Measurements from ENCODE around the gene NFU1. TPM values are rescaled to one million over a fixed set of nuclear protein-coding genes. Genes with fewer than 3 reads are reported as not detected.

The NFU1 gene
- polyA plus RNA-seq (ENCODE audit: low read depth in 6 of 6): 100 to 1,000 TPM; 107 to 152 (median 127) TPM

DNA sequence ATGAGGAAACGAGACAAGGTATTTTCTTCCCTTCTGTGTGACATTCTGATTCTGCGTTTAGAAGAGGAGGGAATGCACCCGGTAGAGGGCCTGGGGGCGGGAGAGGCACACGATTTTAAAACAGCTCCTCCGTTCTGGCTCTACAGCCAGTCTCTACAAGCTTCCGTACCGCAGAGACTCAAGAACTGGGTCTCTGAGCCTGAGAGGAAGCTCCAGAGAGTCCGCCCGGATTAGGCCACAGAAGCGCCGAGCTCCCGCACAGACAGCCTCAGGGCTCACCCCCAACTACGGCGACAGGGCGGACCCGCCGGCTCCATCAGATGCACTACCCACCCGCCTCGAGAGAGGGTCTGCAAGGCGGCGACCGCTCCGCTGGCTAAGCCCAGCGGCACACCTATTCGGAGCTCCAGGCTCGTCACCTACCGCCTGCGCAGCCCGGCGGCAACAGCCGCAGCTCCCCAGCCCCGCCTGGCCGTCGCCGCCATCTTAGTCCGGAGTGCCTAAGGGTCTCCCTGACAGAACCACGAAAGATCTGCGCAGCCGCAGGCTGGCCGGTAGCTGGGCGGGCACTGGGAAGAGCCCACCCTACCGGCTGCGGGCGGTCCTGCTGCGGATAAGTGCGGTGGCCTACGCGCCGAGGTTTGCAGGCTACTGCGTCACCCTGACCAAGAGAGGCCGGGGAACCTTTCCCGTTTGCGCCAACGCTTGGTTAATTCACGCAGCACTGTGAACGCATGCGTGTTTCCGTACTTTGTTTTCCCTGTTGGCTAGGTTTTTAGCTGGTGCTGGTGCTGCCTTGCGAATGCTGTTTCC is at the start of gene NFU1:
Gene NFU1, minus strand, starts transcription at position 498 of the 813 bp plus-strand sequence. Its CDS starts 13 bp downstream, at position 485.
- H3K9me3 Mint-ChIP-seq: peaks cover 0 to 10% (median 3%) of the 10 kb centered on the region in 7 donors
- no peaks in the 10 kb centered on the region for H3K36me3 Mint-ChIP-seq
- DNase-seq: peak; percentile 93
- peaks cover 26 to 50% (median 34%) of the 10 kb centered on the region in 3 donors for H3K4me1 Mint-ChIP-seq
- peak within 1 kb of the TSS; percentile 89 to 100 (median 98) for H3K4me3 Mint-ChIP-seq
- no peaks in the 10 kb centered on the region for H3K27me3 Mint-ChIP-seq
- ATAC-seq (ENCODE audit: low read depth in 2 of 2): peak; percentile 83 to 85
- H3K27ac Mint-ChIP-seq: peak within 1 kb of the TSS; percentile 96 to 99 (median 99)

DNA sequence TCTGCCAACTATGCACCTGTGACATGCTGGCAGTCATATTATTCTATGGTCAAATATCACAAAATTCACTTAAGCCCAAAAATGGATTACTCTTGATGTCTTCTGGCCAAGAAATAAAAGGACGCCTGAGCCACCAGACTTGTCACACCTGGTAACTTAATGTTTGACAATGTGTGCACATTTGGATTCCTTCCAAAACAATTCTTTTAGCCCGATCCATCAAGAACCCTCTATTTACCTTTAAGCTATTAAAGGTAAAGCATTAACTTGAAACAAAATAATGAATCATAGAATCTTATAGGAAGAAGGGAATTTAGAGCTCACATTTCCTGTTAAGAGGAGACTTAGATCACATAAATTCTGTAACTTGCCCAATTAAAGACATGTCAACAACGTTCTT is 46.5 kb upstream of the NFU1 start:
- peak overlapping the region in 1 of 6 donors; percentile 30 for H3K27ac Mint-ChIP-seq
- H3K4me1 Mint-ChIP-seq: peaks cover 4 to 6% (median 5%) of the 10 kb centered on the region in 3 donors
- H3K4me3 Mint-ChIP-seq: no peak overlapping the region
- DNase-seq (no peak), ATAC-seq (ENCODE audit: low read depth in 2 of 2) (no peak)
- H3K27me3 Mint-ChIP-seq: no peaks in the 10 kb centered on the region
- peaks cover 0 to 6% (median 0%) of the 10 kb centered on the region in 7 donors for H3K9me3 Mint-ChIP-seq
- no peaks in the 10 kb centered on the region for H3K36me3 Mint-ChIP-seq

DNA sequence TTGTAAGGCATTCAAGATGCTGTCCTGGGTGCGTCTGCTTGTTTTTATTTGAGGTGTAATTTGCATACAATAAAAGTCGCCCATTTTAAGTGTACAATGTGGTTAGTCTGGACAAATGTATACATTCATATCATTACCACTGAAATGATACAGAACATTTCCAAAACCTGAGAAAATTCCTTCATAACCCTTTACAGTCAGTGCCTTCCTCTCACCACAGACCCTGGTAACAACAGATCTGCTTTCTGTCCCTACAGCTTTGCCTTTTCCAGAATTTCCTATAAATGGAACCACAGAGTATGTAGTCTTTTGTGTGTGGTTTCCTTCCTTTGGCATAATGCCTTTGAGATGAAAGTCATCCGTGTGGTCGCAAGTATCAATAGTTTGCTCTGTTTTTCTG is 45.8 kb upstream of the NFU1 start:
- Mint-ChIP-seq H3K36me3 (no peaks in the 10 kb centered on the region), H3K4me1 (peaks cover 4 to 6% (median 5%) of the 10 kb centered on the region in 3 donors), H3K9me3 (peaks cover 0 to 6% (median 0%) of the 10 kb centered on the region in 7 donors), H3K27me3 (no peaks in the 10 kb centered on the region), H3K27ac (peak overlapping the region in 1 of 6 donors; percentile 30), H3K4me3 (no peak overlapping the region)
- no peak for DNase-seq
- no peak for ATAC-seq (ENCODE audit: low read depth in 2 of 2)

DNA sequence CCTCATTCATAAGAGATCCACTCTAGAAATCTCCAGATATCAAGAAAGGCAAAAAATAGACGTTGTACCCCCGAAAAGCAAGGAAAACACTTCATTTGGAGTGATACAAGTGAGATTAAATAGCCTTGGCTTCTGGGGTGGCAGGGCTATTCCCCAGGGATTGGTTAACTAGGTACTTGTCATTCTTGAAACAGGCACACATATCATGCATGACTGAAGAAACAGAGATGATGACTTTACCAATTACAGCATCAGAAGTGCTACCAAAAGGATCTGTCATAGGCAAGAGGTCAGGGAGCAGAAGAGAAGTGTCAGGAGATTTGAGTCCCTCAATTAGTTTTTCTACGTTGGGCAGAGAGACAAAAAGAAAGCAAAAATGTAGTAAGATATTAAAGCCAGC is 45.2 kb upstream of the NFU1 start:
- peaks cover 0 to 6% (median 0%) of the 10 kb centered on the region in 7 donors for H3K9me3 Mint-ChIP-seq
- DNase-seq (no peak), ATAC-seq (ENCODE audit: low read depth in 2 of 2) (peak in 1 of 2 donors; percentile 30)
- H3K4me1 Mint-ChIP-seq: peaks cover 5 to 11% (median 9%) of the 10 kb centered on the region in 3 donors
- no peak overlapping the region for H3K4me3 Mint-ChIP-seq
- H3K27me3 Mint-ChIP-seq: no peaks in the 10 kb centered on the region
- H3K36me3 Mint-ChIP-seq: no peaks in the 10 kb centered on the region
- peak overlapping the region in 2 of 6 donors; percentile 2 to 7 for H3K27ac Mint-ChIP-seq

DNA sequence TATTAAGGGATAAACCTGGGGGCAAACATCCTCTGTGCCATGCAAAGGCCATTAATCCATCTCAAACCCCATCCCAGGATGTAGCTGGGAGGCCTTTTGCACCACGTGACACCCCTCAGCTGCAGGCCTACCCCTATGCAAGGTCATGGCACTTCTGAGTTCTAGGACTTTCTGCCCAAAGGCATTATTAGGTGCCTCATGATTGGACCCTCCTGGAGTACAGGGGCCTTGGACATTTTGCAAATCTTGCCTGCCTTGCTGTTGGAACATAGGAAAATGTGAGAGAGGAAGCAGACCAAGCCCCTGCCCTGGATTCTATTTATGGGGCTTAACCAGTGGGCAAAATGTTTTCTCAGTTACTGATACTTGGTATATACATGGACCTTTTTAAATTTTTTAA is 44.2 kb upstream of the NFU1 start:
- peaks cover 9 to 12% (median 9%) of the 10 kb centered on the region in 3 donors for H3K4me1 Mint-ChIP-seq
- ATAC-seq (ENCODE audit: low read depth in 2 of 2): no peak
- DNase-seq: no peak
- no peak overlapping the region for H3K4me3 Mint-ChIP-seq
- peaks cover 0 to 6% (median 0%) of the 10 kb centered on the region in 7 donors for H3K9me3 Mint-ChIP-seq
- no peak overlapping the region for H3K27ac Mint-ChIP-seq
- H3K27me3 Mint-ChIP-seq: no peaks in the 10 kb centered on the region
- no peaks in the 10 kb centered on the region for H3K36me3 Mint-ChIP-seq

DNA sequence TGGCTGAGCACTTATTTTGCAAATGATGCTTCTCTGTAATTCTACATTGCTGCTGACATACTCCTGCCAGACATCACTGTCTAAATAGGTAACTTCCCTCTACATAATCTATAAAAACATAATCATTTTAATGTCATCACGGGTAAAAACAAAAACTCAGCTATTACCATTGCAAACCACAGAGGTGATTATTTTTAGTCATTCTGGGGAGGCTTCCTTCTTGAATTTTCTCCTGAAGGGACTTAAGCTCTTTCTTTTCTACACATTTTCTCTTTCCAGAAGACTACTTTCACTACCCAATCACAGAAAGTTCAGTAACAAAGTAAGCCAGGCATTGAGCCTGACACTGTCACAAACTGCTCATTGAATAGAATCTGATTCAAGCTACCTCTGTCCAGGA is 40.4 kb upstream of the NFU1 start:
- H3K36me3 Mint-ChIP-seq: no peaks in the 10 kb centered on the region
- ATAC-seq (ENCODE audit: low read depth in 2 of 2) (no peak), DNase-seq (no peak)
- peaks cover 11 to 16% (median 16%) of the 10 kb centered on the region in 3 donors for H3K4me1 Mint-ChIP-seq
- no peaks in the 10 kb centered on the region for H3K27me3 Mint-ChIP-seq
- H3K9me3 Mint-ChIP-seq: no peaks in the 10 kb centered on the region
- H3K4me3 Mint-ChIP-seq: no peak overlapping the region
- H3K27ac Mint-ChIP-seq: no peak overlapping the region

DNA sequence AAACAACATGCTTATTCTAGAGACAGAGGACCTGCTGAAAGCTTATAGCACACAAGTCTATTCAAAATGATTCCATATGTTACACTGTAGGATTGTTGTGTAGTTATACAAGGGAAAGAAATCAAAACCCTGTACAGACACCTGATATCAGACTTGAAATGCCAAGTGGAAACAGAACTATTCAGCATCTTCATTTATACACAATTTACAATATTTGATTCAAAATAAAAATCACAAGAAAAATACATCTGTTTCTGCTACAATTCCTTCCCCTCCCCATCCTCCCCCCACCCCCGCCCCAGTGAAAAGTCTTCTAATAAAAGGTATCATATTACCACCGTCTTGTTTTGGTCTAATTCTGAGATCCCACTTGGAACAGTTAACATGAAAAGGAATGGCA is 37.5 kb upstream of the NFU1 start:
- no peaks in the 10 kb centered on the region for H3K27me3 Mint-ChIP-seq
- no peak overlapping the region for H3K4me3 Mint-ChIP-seq
- no peak for DNase-seq
- peaks cover 8 to 12% (median 11%) of the 10 kb centered on the region in 3 donors for H3K4me1 Mint-ChIP-seq
- H3K27ac Mint-ChIP-seq: no peak overlapping the region
- no peaks in the 10 kb centered on the region for H3K9me3 Mint-ChIP-seq
- ATAC-seq (ENCODE audit: low read depth in 2 of 2): no peak
- H3K36me3 Mint-ChIP-seq: no peaks in the 10 kb centered on the region

DNA sequence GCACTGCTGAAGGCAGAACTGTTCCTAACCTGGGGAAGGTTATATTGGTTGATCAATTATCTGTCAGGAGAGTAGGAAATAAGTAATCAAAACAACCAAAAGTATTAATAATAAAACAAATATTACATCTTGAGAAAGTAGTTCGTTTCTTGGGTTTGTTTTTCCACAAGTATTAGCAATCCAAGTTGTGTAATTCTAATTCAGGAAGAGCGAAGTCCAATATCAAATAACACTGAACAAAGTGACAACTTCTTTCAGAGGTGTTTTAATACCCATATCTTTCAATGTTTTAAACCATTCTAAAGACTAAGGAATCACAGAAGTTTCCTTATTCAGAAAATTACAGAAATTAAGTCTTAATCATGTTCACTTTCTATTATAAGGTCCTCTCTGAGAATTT is 34.6 kb upstream of the NFU1 start:
- Mint-ChIP-seq H3K9me3 (no peaks in the 10 kb centered on the region), H3K27ac (peak overlapping the region in 1 of 6 donors; percentile 16), H3K27me3 (no peaks in the 10 kb centered on the region), H3K36me3 (no peaks in the 10 kb centered on the region), H3K4me1 (peaks cover 3 to 8% (median 5%) of the 10 kb centered on the region in 3 donors), H3K4me3 (no peak overlapping the region)
- ATAC-seq (ENCODE audit: low read depth in 2 of 2) (no peak), DNase-seq (no peak)

DNA sequence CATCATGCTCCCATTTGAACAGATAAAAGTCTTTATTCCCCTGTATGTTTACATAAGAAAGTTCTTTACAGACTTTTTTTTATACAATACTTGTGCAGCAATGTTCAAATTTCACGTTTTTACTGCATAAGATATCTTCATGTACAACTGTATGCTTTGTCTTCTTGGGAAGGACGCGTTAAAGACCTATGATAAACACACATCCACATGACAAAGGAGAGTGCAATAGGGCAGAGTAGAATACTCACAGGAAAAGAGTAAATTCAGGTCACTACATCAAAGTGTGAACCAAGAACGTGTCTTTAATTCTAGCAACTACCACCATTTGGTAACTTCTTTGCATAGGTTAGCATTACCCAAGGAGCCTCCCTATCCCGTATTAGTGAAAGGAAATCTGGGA is 33.7 kb upstream of the NFU1 start:
- Mint-ChIP-seq H3K4me1 (peaks cover 3 to 7% (median 4%) of the 10 kb centered on the region in 3 donors), H3K9me3 (no peaks in the 10 kb centered on the region), H3K27ac (no peak overlapping the region), H3K27me3 (no peaks in the 10 kb centered on the region), H3K36me3 (no peaks in the 10 kb centered on the region), H3K4me3 (no peak overlapping the region)
- no peak for ATAC-seq (ENCODE audit: low read depth in 2 of 2)
- DNase-seq: no peak

DNA sequence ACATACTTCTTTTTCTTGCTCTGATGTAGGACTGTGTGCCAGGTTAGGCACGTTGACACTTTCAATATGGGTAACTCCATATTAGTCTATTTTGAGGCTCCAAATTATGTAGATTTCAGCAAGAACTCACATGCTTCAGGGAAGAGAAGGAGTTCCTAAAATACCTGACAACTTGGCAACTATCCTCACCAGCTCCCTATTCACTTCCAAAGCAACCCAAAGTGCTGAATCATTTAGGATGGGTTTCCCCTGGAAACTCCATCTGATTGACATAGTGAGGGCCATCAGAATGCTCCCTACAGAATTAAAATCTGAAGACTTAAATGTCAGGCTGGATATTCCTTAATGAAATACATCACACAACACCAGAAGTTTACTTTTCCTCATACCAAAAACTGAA is 32.5 kb upstream of the NFU1 start:
- ATAC-seq (ENCODE audit: low read depth in 2 of 2): no peak
- H3K27ac Mint-ChIP-seq: no peak overlapping the region
- no peak for DNase-seq
- no peaks in the 10 kb centered on the region for H3K4me1 Mint-ChIP-seq
- H3K9me3 Mint-ChIP-seq: no peaks in the 10 kb centered on the region
- H3K4me3 Mint-ChIP-seq: no peak overlapping the region
- no peaks in the 10 kb centered on the region for H3K36me3 Mint-ChIP-seq
- H3K27me3 Mint-ChIP-seq: no peaks in the 10 kb centered on the region

DNA sequence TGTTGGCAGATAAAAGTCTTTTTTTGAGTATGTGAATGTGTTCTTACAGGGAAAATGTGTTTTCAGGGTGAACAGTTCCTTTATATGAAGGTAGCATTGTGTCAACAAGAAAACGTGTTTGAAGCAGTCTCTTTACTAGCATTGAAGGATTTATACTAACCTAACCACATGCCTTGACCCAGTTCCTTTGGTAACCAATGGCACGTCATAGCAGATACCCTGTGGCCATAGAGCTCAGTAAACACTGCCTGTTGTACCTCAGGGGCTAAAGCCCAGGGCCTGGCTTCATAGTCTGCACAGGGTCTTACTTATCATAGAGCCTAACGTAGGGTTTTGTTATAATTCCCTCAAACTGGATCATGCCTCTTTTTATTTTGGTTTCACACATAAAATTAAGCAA is 32.1 kb upstream of the NFU1 start:
- Mint-ChIP-seq H3K36me3 (no peaks in the 10 kb centered on the region), H3K27me3 (no peaks in the 10 kb centered on the region), H3K4me1 (no peaks in the 10 kb centered on the region), H3K9me3 (no peaks in the 10 kb centered on the region), H3K27ac (no peak overlapping the region), H3K4me3 (no peak overlapping the region)
- DNase-seq (no peak), ATAC-seq (ENCODE audit: low read depth in 2 of 2) (no peak)

DNA sequence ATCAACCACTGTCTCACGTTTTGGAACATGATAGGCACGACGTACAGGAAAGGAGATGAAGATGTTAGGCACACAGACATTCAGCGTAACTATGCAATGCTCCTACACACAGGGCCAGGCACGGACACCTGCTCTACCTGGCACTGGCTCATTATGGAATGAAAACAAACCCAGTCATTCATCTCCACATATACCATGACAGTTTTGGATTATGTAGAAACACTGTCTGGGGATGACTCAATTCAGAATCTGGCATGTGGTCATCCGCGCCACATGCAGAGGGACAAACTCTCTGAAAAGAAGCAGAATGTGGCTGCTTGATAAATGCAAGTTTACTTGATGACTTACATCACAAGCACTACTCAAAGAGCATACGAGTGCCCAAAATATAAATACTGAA is 29.5 kb upstream of the NFU1 start:
- Mint-ChIP-seq H3K36me3 (no peaks in the 10 kb centered on the region), H3K27me3 (no peaks in the 10 kb centered on the region), H3K4me3 (no peak overlapping the region), H3K9me3 (no peaks in the 10 kb centered on the region), H3K4me1 (no peaks in the 10 kb centered on the region), H3K27ac (no peak overlapping the region)
- DNase-seq (no peak), ATAC-seq (ENCODE audit: low read depth in 2 of 2) (no peak)

DNA sequence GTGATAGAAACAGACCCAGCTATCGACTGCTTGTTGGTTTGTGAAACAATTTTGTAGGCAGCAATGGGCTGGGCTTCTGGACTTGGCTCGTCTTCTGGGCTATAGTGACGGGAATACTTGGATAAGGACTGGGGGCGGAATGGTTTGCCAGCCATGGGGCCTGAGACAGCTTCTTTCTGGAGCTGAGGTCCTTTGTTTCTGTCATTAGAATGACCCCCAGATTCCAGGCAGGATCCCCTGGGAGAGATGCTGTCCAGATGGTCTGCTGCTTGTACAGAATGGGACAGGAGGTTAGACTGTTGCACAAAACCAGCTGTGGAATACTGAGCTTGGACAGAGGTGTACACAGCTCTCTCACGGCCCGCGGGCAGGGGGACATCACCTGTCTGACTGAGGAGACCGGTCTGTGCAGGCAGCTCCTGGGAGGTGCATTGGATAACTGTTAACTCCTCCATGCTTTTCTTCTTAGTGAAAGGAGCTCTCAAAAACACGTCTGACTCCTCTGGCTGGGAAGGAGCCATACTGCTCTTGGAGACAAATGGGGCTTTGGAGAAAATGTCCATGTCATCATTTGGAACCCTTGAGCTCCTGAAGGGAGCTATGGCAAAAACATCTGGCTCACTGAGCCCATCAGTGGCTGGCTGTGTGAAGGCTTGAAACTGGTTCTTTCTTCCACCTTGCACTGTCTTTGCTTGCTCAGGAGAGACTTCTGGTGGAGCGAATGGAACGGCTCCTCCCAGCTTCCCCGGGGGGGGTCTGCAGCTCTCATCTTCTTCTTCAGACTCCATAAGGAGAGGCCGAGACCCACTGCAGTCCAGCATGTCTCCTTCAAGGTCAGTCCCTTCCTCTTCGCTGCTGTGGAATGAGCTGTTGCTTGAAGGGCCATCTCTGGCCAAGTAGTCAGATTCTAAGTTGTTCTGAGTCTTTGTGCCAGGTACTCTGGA is 28.6 kb upstream of the NFU1 start:
- Mint-ChIP-seq H3K36me3 (no peaks in the 10 kb centered on the region), H3K9me3 (no peaks in the 10 kb centered on the region), H3K27ac (peak overlapping the region in 1 of 6 donors; percentile 16), H3K27me3 (no peaks in the 10 kb centered on the region), H3K4me1 (no peaks in the 10 kb centered on the region), H3K4me3 (no peak overlapping the region)
- DNase-seq (no peak), ATAC-seq (ENCODE audit: low read depth in 2 of 2) (no peak)

Measured in naive B cell (primary cell).